ENCODE results near the gene KCNN3. TPM values are rescaled to one million over a fixed set of nuclear protein-coding genes. Genes with fewer than 3 reads are reported as not detected.
A peak's percentile ranks its signal among the peaks of the same experiment; 100 is the strongest.

KCNN3 gene
- total and polyA plus RNA-seq, 7 donors, result 0.23 to 27.7 (median 9.4) TPM

GRCh38 chr1:154777154-154777553 is 92.9 kb downstream of the KCNN3 start:
- H3K4me3 ChIP-seq, result no peak overlapping the region
- no peaks in the 10 kb centered on the region for H3K27me3 ChIP-seq
- no peaks in the 10 kb centered on the region for H3K9me3 ChIP-seq
- H3K4me1 ChIP-seq, result peaks cover 0 to 3% (median 0%) of the 10 kb centered on the region in 4 donors
- no peak for TF ChIP-seq EP300 (IDR thresholded peaks at IDR 0.05)
- no peak for TF ChIP-seq POLR2AphosphoS5 (IDR thresholded peaks at IDR 0.05)
- TF ChIP-seq, protein P1, sequence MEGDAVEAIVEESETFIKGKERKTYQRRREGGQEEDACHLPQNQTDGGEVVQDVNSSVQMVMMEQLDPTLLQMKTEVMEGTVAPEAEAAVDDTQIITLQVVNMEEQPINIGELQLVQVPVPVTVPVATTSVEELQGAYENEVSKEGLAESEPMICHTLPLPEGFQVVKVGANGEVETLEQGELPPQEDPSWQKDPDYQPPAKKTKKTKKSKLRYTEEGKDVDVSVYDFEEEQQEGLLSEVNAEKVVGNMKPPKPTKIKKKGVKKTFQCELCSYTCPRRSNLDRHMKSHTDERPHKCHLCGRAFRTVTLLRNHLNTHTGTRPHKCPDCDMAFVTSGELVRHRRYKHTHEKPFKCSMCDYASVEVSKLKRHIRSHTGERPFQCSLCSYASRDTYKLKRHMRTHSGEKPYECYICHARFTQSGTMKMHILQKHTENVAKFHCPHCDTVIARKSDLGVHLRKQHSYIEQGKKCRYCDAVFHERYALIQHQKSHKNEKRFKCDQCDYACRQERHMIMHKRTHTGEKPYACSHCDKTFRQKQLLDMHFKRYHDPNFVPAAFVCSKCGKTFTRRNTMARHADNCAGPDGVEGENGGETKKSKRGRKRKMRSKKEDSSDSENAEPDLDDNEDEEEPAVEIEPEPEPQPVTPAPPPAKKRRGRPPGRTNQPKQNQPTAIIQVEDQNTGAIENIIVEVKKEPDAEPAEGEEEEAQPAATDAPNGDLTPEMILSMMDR (IDR thresholded peaks at IDR 0.05), result no peak
- no peak for TF ChIP-seq POLR2A (IDR thresholded peaks at IDR 0.05)
- intact Hi-C loops (cut with DNase I), result no loop called here
- DNase-seq, result no peak
- no peaks in the 10 kb centered on the region for H3K36me3 ChIP-seq
- WGBS, 2 donors, result 79 to 87% methylated on average over 5 of the region's 5 CpGs
- H3K27ac ChIP-seq, result no peak overlapping the region

DNA sequence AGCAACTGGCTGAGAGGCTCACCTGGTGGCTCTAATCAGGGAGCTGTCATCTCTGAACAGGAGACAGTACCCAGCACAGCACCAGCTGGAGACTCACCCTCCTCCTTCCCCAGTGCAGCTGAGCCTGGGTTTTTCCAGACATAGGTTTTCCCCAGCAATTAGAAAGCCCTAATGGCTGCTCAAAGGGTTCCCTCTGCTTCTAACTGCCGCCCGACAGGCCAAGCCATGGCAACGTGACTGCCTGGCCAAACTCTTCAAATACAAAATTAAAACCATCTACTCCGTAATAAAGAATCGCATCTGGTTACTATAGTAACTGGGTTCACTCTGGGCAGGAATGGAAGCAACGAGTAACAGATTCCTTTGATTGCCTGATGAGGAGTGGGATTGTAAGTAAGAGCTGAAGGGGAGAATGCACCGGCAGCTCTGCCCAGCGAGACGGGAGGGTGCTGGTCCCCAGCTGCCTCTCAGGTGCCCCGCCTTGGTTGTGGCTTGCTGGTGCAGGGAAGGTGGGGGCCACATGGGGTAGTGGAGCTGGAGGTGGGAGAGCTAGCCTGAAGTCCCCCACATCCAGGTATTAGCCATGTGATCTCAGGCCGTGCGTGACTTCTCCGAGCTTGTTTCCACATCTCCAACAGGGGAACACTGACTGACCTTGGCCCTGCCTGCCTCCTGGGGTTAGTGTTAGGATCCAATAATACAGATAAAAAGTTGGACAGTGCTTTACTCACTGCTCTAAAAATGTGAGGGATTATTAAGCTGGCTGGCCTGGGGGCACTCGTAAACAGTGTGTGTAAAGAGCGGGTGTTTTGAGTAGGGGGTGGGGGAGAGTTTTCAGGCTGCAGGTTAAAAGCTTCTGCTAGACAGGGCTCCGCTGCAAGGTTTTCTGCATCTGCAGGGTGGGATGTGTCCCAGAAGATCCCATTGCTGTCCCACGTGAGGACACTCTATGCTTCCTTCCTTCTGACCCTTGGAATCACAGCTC is 94.2 kb downstream of the KCNN3 start:
- intact Hi-C loops (cut with DNase I), result no loop called here
- TF ChIP-seq EP300 (IDR thresholded peaks at IDR 0.05), result no peak
- TF ChIP-seq POLR2AphosphoS5 (IDR thresholded peaks at IDR 0.05), result no peak
- TF ChIP-seq, protein P1 (IDR thresholded peaks at IDR 0.05), result no peak
- no peak for TF ChIP-seq POLR2A (IDR thresholded peaks at IDR 0.05)
- whole genome bisulfite sequencing, 2 donors, result 72 to 81% methylated on average over 17 of the region's 17 CpGs
- Histone ChIP-seq H3K36me3 (no peaks in the 10 kb centered on the region), H3K4me1 (peaks cover 0 to 3% (median 0%) of the 10 kb centered on the region in 4 donors), H3K27ac (no peak overlapping the region), H3K9me3 (no peaks in the 10 kb centered on the region), H3K4me3 (no peak overlapping the region), H3K27me3 (no peaks in the 10 kb centered on the region)
- peak; percentile 54 for DNase-seq

DNA sequence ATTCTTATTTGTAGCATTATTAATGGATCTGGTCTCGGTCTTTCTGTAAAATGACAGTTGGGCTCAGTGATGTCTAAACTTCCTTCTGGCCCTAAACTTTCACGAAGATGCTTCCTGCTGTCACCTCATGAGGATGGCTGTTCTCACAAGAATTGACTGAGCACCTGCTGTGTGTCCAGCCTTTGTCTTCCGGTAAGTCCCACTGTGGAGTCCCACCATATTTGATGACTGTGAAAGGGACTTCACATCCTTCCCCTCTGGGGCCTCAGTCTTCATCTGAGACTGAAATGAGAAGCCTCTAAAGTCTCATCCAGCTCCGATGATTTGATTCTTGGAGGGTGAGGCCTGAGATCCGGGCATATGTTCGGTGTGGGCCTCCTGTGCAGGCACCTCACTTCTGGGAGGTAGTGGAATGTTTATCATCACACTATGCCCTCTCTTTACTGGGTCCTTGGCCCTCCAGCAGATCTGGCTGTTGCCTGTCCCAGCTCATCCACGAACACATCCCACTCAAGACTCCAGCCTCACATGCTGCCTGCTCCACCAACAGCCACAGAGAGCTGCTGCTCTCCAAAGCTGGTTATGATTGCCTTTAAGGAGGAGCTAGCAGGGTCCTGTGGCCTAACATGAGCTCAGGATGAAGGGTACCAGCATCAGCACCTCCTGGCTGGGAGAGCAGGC is 95.8 kb downstream of the KCNN3 start:
- Histone ChIP-seq H3K27me3 (no peaks in the 10 kb centered on the region), H3K36me3 (no peaks in the 10 kb centered on the region), H3K9me3 (no peaks in the 10 kb centered on the region), H3K27ac (no peak overlapping the region), H3K4me1 (peaks cover 0 to 3% (median 0%) of the 10 kb centered on the region in 4 donors), H3K4me3 (no peak overlapping the region)
- 86% methylated on average over 7 of the region's 7 CpGs for WGBS, 2 donors
- DNase-seq, result peak; percentile 30
- no peak for TF ChIP-seq EP300 (IDR thresholded peaks at IDR 0.05)
- no peak for TF ChIP-seq POLR2A (IDR thresholded peaks at IDR 0.05)
- TF ChIP-seq POLR2AphosphoS5 (IDR thresholded peaks at IDR 0.05), result no peak
- TF ChIP-seq, protein P1 (IDR thresholded peaks at IDR 0.05), result no peak
- intact Hi-C loops (cut with DNase I), result no loop called here

GRCh38 chr1:154773551-154773950 is 96.5 kb downstream of the KCNN3 start:
- Histone ChIP-seq H3K9me3 (no peaks in the 10 kb centered on the region), H3K4me1 (peaks cover 0 to 6% (median 3%) of the 10 kb centered on the region in 4 donors), H3K27ac (no peak overlapping the region), H3K4me3 (no peak overlapping the region), H3K27me3 (no peaks in the 10 kb centered on the region), H3K36me3 (no peaks in the 10 kb centered on the region)
- TF ChIP-seq POLR2AphosphoS5 (IDR thresholded peaks at IDR 0.05) (no peak), POLR2A (IDR thresholded peaks at IDR 0.05) (no peak), EP300 (IDR thresholded peaks at IDR 0.05) (no peak)
- TF ChIP-seq, protein P1 (IDR thresholded peaks at IDR 0.05), result no peak
- DNase-seq, result peak; percentile 75
- intact Hi-C loops (cut with DNase I), result no loop called here
- 64 to 72% methylated on average over 2 of the region's 2 CpGs for WGBS, 2 donors
